Ishikawa (cell line): Measurements from ENCODE around the gene ZNF778.

Source experiments
- CEBPB ChIP-seq: IDR thresholded peaks from 2 replicates; pipeline ENCODE4 v1.6.1; 2012
- CREB1 ChIP-seq: IDR thresholded peaks from 2 replicates; pipeline ENCODE4 v1.6.1; 2012; ENCODE audit warnings: low read depth
- EGR1 ChIP-seq: IDR thresholded peaks from 2 replicates; pipeline ENCODE4 v1.6.1; 2012
- EP300 ChIP-seq: IDR thresholded peaks from 2 replicates; pipeline ENCODE4 v1.6.1; 2012; ENCODE audit warnings: borderline replicate concordance
- FOXM1 ChIP-seq: IDR thresholded peaks from 2 replicates; pipeline ENCODE4 v1.6.1; 2012; ENCODE audit warnings: low read depth, borderline replicate concordance
- NFIC ChIP-seq: IDR thresholded peaks from 2 replicates; pipeline ENCODE4 v1.6.1; 2012
- RAD21 ChIP-seq: IDR thresholded peaks from 2 replicates; pipeline ENCODE4 v1.6.1; 2012; ENCODE audit warnings: low read depth
- TAF1 ChIP-seq: IDR thresholded peaks from 2 replicates; pipeline ENCODE4 v1.6.1; 2012; ENCODE audit warnings: low read depth, mild to moderate bottlenecking
- TCF12 ChIP-seq: IDR thresholded peaks from 2 replicates; pipeline ENCODE4 v1.6.1; 2012; ENCODE audit warnings: low read depth
- TEAD4 ChIP-seq: IDR thresholded peaks from 2 replicates; pipeline ENCODE4 v1.6.1; 2012
- YY1 ChIP-seq: IDR thresholded peaks from 2 replicates; pipeline ENCODE4 v1.6.1; 2012; ENCODE audit warnings: low read depth
- ZBTB7A ChIP-seq: IDR thresholded peaks from 2 replicates; pipeline ENCODE4 v1.6.1; 2012; ENCODE audit warnings: low read depth
- TF ChIP-seq, protein P1 (sequence below): IDR thresholded peaks from 2 replicates; pipeline ENCODE4 v1.6.1; 2012
- TF ChIP-seq, protein P2 (sequence below): IDR thresholded peaks from 2 replicates; pipeline ENCODE4 v1.6.1; 2012; ENCODE audit warnings: low read depth, mild to moderate bottlenecking
- TF ChIP-seq, protein P3 (sequence below): IDR thresholded peaks from 2 replicates; pipeline ENCODE4 v1.6.1; 2012

Gene ZNF778

DNA sequence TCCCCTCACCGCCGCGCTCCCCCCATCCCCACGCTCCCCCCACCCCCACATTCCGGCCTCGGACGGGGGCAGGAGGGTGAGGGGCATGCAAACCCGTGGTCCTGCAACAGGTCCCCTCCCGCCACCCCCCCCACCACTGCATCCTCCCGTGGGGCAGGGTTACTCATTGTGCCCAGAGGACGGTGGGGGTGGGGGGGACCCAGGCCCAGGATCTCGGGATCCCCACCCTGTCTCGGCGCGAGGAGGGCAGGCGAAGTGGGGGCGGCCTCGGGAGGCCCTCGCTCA is 25.7 kb upstream of the ZNF778 start:
- TF ChIP-seq TAF1 (no peak), CREB1 (no peak), FOXM1 (no peak), EGR1 (no peak), YY1 (no peak), EP300 (no peak), RAD21 (no peak), NFIC (no peak)
- TF ChIP-seq, protein P1, sequence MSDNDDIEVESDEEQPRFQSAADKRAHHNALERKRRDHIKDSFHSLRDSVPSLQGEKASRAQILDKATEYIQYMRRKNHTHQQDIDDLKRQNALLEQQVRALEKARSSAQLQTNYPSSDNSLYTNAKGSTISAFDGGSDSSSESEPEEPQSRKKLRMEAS = no peak
- TF ChIP-seq, protein P2, sequence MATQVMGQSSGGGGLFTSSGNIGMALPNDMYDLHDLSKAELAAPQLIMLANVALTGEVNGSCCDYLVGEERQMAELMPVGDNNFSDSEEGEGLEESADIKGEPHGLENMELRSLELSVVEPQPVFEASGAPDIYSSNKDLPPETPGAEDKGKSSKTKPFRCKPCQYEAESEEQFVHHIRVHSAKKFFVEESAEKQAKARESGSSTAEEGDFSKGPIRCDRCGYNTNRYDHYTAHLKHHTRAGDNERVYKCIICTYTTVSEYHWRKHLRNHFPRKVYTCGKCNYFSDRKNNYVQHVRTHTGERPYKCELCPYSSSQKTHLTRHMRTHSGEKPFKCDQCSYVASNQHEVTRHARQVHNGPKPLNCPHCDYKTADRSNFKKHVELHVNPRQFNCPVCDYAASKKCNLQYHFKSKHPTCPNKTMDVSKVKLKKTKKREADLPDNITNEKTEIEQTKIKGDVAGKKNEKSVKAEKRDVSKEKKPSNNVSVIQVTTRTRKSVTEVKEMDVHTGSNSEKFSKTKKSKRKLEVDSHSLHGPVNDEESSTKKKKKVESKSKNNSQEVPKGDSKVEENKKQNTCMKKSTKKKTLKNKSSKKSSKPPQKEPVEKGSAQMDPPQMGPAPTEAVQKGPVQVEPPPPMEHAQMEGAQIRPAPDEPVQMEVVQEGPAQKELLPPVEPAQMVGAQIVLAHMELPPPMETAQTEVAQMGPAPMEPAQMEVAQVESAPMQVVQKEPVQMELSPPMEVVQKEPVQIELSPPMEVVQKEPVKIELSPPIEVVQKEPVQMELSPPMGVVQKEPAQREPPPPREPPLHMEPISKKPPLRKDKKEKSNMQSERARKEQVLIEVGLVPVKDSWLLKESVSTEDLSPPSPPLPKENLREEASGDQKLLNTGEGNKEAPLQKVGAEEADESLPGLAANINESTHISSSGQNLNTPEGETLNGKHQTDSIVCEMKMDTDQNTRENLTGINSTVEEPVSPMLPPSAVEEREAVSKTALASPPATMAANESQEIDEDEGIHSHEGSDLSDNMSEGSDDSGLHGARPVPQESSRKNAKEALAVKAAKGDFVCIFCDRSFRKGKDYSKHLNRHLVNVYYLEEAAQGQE = no peak
- TF ChIP-seq, protein P3, sequence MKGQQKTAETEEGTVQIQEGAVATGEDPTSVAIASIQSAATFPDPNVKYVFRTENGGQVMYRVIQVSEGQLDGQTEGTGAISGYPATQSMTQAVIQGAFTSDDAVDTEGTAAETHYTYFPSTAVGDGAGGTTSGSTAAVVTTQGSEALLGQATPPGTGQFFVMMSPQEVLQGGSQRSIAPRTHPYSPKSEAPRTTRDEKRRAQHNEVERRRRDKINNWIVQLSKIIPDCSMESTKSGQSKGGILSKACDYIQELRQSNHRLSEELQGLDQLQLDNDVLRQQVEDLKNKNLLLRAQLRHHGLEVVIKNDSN = no peak

DNA sequence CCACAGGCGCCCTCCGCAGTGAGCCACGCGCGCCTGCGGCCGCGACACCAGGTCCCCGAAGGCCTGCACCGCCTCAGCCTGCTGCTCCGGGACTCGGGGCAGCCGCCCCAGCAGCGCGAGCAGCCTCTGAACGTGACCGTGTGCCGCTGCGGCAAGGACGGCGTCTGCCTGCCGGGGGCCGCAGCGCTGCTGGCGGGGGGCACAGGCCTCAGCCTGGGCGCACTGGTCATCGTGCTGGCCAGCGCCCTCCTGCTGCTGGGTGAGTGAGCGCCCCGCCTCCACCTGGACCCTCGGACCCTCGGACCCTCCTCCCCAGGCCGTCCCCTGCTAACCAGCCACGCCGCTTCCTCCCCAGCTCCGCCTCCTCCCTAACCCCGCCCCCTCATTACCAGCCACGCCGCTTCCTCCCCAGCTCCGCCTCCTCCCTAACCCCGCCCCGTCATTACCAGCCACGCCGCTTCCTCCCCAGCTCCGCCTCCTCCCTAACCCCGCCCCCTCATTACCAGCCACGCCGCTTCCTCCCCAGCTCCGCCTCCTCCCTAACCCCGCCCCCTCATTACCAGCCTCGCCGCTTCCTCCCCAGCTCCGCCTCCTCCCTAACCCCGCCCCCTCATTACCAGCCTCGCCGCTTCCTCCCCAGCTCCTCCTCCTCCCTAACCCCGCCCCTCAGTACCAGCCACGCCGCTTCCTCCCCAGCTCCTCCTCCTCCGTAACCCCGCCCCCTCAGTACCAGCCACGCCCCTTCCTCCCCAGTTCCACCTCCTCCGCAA is 25.1 kb upstream of the ZNF778 start:
- peak; percentile 99 for TF ChIP-seq ZBTB7A
- TF ChIP-seq, protein P1 = peak; percentile 28; the same call in 1 of the 2 replicates

DNA sequence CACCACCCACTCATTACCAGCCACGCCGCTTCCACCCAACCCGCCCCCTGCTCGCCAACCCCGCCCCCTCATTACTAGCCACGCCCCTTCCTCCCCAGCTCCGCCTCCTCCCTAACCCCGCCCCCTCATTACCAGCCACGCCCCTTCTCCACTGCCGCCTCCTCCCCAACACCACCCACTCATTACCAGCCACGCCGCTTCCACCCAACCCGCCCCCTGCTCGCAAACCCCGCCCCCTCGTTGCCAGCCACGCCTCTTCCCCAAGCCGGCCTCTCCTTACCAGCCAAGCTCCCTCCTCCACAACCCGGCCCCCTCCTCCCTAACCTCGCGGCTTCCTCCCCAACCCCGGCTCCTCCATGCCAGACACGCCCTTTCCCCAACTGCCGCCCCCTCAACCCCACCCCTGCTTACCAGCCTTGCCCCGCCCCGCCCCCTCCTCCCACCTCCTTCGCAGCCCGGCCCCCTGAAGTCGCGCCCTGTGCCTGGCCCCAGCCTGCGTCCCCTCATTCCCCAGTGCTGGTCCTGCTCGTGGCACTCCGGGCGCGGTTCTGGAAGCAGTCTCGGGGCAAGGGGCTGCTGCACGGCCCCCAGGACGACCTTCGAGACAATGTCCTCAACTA is 24.4 kb upstream of the ZNF778 start:
- TF ChIP-seq NFIC (no peak), RAD21 (no peak), TAF1 (no peak), CEBPB (no peak), EGR1 (no peak), FOXM1 (no peak)
- TF ChIP-seq, protein P1 = no peak

DNA sequence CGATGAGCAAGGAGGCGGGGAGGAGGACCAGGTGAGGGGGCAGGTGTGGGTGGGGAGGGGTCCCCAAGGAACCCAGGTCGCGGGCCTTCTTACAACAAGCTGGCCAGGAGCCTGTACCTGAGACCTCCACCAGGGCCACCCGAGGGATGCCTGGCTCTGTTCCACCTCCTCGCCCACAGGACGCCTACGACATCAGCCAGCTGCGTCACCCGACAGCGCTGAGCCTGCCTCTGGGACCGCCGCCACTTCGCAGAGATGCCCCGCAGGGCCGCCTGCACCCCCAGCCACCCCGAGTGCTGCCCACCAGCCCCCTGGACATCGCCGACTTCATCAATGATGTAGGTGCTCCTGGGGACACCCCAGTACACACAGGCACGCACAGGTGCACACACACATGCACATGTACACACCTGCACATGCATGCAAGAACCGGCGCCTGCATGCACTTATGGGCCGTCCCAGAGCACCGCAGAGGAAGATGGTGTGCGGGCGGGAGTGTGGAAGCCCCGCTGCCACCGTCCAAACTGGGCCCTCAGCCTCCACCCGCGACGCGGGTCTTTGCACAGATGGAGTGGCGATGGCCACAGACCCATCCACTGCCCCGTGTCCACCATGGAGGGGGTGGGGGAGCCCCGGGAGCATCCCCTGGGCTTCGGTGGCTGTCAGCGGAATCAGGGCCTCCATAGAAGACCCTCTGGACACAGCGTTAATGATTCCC is 23.8 kb upstream of the ZNF778 start:
- no peak for TF ChIP-seq EP300
- no peak for TF ChIP-seq NFIC
- TF ChIP-seq TEAD4 = no peak
- no peak for TF ChIP-seq TAF1
- TF ChIP-seq CEBPB = no peak
- no peak for TF ChIP-seq EGR1
- TF ChIP-seq FOXM1 = no peak

DNA sequence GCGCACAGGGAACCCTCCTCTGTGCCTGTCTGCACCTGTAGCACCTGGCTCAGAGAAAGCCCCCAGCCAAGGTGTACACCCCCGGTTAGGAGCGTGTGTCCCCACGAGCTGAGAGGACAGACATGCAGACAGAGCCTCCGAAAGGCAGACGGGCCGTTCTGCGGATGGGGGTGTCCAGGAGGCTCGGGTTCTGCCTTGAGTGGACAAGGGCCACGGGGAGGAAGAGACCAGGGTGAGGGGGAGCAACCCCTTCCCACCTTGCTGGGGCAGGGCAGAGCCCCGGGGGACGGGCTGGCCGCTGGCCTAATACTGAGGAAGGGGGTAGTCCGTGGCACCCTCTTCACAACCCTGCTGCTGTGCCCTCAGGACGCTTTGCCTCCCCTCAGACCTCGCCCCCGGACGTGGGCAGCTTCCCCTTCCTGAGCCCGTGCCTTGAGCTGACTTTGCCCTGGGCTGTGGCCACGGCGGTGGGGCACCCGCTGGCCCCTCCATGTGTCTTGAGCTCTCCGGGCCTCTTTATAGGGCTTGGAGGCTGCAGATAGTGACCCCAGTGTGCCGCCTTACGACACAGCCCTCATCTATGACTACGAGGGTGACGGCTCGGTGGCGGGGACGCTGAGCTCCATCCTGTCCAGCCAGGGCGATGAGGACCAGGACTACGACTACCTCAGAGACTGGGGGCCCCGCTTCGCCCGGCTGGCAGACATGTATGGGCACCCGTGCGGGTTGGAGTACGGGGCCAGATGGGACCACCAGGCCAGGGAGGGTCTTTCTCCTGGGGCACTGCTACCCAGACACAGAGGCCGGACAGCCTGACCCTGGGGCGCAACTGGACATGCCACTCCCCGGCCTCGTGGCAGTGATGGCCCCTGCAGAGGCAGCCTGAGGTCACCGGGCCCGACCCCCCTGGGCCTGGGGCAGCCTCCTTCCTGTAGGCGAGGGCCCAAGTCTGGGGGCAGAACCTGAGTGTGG is 22.9 kb upstream of the ZNF778 start:
- TF ChIP-seq EGR1 (no peak), ZBTB7A (no peak), CEBPB (no peak), CREB1 (no peak), TCF12 (no peak), FOXM1 (no peak), EP300 (no peak), YY1 (no peak), NFIC (no peak)
- TF ChIP-seq, protein P2 = no peak
- TF ChIP-seq, protein P3 = no peak
